H9 (cell line): ENCODE data around the gene TENT5A. TPM values are rescaled to one million over a fixed set of nuclear protein-coding genes. Genes with fewer than 3 reads are reported as not detected.

ENCODE experiments used
- DNase-seq: peaks from one replicate; pipeline ENCODE4 v3.0.0-alpha.2; 2017
- H2AFZ ChIP-seq: one replicate; pipeline ENCODE4 v1.6.1; 2013; ENCODE audit warnings: mild to moderate bottlenecking, low read length, control low read depth, moderate library complexity
- H2AK5ac ChIP-seq: 2 replicates; pipeline ENCODE4 v1.6.1; 2013; ENCODE audit warnings: low read length, control low read depth, mixed read lengths; ENCODE audit not compliant: insufficient read length
- H2BK120ac ChIP-seq: one replicate; pipeline ENCODE4 v1.6.1; 2013; ENCODE audit warnings: low read depth, mild to moderate bottlenecking, low read length, control low read depth, inconsistent platforms; ENCODE audit not compliant: poor library complexity, severe bottlenecking
- H2BK12ac ChIP-seq: 2 replicates; pipeline ENCODE4 v1.6.1; 2013; ENCODE audit warnings: low read length, control low read depth, mixed read lengths, low read depth; ENCODE audit not compliant: insufficient read length
- H2BK15ac ChIP-seq: 2 replicates; pipeline ENCODE4 v1.6.1; 2013; ENCODE audit warnings: low read depth, low read length, control low read depth
- H2BK20ac ChIP-seq: one replicate; pipeline ENCODE4 v1.6.1; 2013; ENCODE audit warnings: low read depth, mild to moderate bottlenecking, low read length, control low read depth, inconsistent platforms; ENCODE audit not compliant: poor library complexity, severe bottlenecking
- H2BK5ac ChIP-seq: 2 replicates; pipeline ENCODE4 v1.6.1; 2013; ENCODE audit warnings: low read length, control low read depth, mixed read lengths; ENCODE audit not compliant: insufficient read length
- H3K14ac ChIP-seq: 2 replicates; pipeline ENCODE4 v1.6.1; 2013; ENCODE audit warnings: low read length, control low read depth; ENCODE audit not compliant: insufficient read depth
- H3K18ac ChIP-seq: 2 replicates; pipeline ENCODE4 v1.6.1; 2013; ENCODE audit warnings: low read depth, mild to moderate bottlenecking, mixed read lengths, low read length, control low read depth; ENCODE audit not compliant: insufficient read length
- H3K23ac ChIP-seq: 2 replicates; pipeline ENCODE4 v1.6.1; 2013; ENCODE audit warnings: low read length, control low read depth, mixed read lengths, low read depth; ENCODE audit not compliant: insufficient read length
- H3K23me2 ChIP-seq: 2 replicates; pipeline ENCODE4 v1.6.1; 2013; ENCODE audit warnings: low read depth, mild to moderate bottlenecking, mixed read lengths, low read length, control low read depth; ENCODE audit not compliant: insufficient read length, poor library complexity, severe bottlenecking
- H3K27ac ChIP-seq: 2 replicates; pipeline ENCODE4 v1.5.1; 2013; ENCODE audit warnings: low read length, control low read depth, mixed read lengths, low read depth; ENCODE audit not compliant: insufficient read length
- H3K27me3 ChIP-seq: 2 replicates; pipeline ENCODE4 v1.6.1; 2013; ENCODE audit warnings: low read length, control low read depth, inconsistent platforms; ENCODE audit not compliant: insufficient read depth
- H3K4ac ChIP-seq: 2 replicates; pipeline ENCODE4 v1.6.1; 2013; ENCODE audit warnings: low read depth, mild to moderate bottlenecking, control low read depth, inconsistent platforms, low read length, moderate library complexity
- H3K4me1 ChIP-seq: 2 replicates; pipeline ENCODE4 v1.6.1; 2013; ENCODE audit warnings: low read length, control low read depth, inconsistent platforms; ENCODE audit not compliant: insufficient read depth
- H3K4me2 ChIP-seq: 2 replicates; pipeline ENCODE4 v1.6.1; 2013; ENCODE audit warnings: low read length, control low read depth, mixed read lengths; ENCODE audit not compliant: insufficient read length, insufficient read depth
- H3K56ac ChIP-seq: 2 replicates; pipeline ENCODE4 v1.6.1; 2013; ENCODE audit warnings: low read depth, mild to moderate bottlenecking, mixed read lengths, low read length, control low read depth; ENCODE audit not compliant: insufficient read length
- H3K79me1 ChIP-seq: 2 replicates; pipeline ENCODE4 v1.6.1; 2013; ENCODE audit warnings: low read depth, mild to moderate bottlenecking, moderate library complexity, low read length, control low read depth, inconsistent platforms; ENCODE audit not compliant: insufficient read depth, poor library complexity, severe bottlenecking
- H3K79me2 ChIP-seq: 2 replicates; pipeline ENCODE4 v1.6.1; 2013; ENCODE audit warnings: low read length, control low read depth, inconsistent platforms; ENCODE audit not compliant: insufficient read depth
- H3K9ac ChIP-seq: 2 replicates; pipeline ENCODE4 v1.6.1; 2013; ENCODE audit warnings: low read length, control low read depth, mixed read lengths; ENCODE audit not compliant: insufficient read length; ENCODE audit errors: extremely low read depth
- H3K9me3 ChIP-seq: one replicate; pipeline ENCODE4 v1.6.1; 2013; ENCODE audit warnings: low read depth, low read length, inconsistent platforms; ENCODE audit not compliant: control insufficient read depth
- H3T11ph ChIP-seq: one replicate; pipeline ENCODE4 v1.6.1; 2013; ENCODE audit warnings: mild to moderate bottlenecking, low read length, control low read depth, inconsistent platforms
- H4K20me1 ChIP-seq: one replicate; pipeline ENCODE4 v1.6.1; 2013; ENCODE audit not compliant: control insufficient read depth, insufficient read length, insufficient read depth
- H4K5ac ChIP-seq: 2 replicates; pipeline ENCODE4 v1.6.1; 2013; ENCODE audit warnings: low read depth, mild to moderate bottlenecking, mixed read lengths, low read length, control low read depth; ENCODE audit not compliant: insufficient read length
- H4K8ac ChIP-seq: replicated peaks from 2 replicates; pipeline ENCODE4 v1.6.1; 2013; ENCODE audit warnings: low read length, control low read depth, mixed read lengths, low read depth; ENCODE audit not compliant: insufficient read length
- H4K91ac ChIP-seq: 2 replicates; pipeline ENCODE4 v1.6.1; 2013; ENCODE audit warnings: low read depth, mild to moderate bottlenecking, moderate library complexity, mixed read lengths, low read length, control low read depth; ENCODE audit not compliant: insufficient read length
- H3K27ac Mint-ChIP-seq, 3 experiments: 2 replicates in 2 of 3; 3 replicates in 1 of 3; pipeline ENCODE4 v1.8.0; 2020 to 2021; ENCODE audit warnings: mixed read lengths in 3 of 3, mild to moderate bottlenecking in 1 of 3, moderate library complexity in 1 of 3
- H3K27me3 Mint-ChIP-seq: 2 replicates; pipeline ENCODE4 v1.8.0; 2021; ENCODE audit warnings: low read depth, mild to moderate bottlenecking, moderate library complexity, mixed read lengths
- H3K36me3 Mint-ChIP-seq, 3 experiments: 2 replicates in 2 of 3; 3 replicates in 1 of 3; pipeline ENCODE4 v1.8.0; 2020 to 2021; ENCODE audit warnings: low read depth in 3 of 3, mixed read lengths in 3 of 3; ENCODE audit not compliant: insufficient read depth in 1 of 3
- H3K4me1 Mint-ChIP-seq, 2 experiments: 2 replicates each; pipeline ENCODE4 v1.8.0; 2020; ENCODE audit warnings: mixed read lengths in 2 of 2
- H3K4me3 Mint-ChIP-seq, 2 experiments: 2 replicates in 1 of 2; 3 replicates in 1 of 2; pipeline ENCODE4 v1.8.0; 2020 to 2021; ENCODE audit warnings: mild to moderate bottlenecking in 2 of 2, mixed read lengths in 2 of 2, moderate library complexity in 1 of 2
- H3K9me3 Mint-ChIP-seq, 2 experiments: 2 replicates in 1 of 2; 3 replicates in 1 of 2; pipeline ENCODE4 v1.8.0; 2020; ENCODE audit warnings: mild to moderate bottlenecking in 2 of 2, mixed read lengths in 2 of 2, moderate library complexity in 1 of 2
- WGBS: extraction: QIAGEN DNeasy Blood & Tissue Kit; methylation state at CpG from one replicate; pipeline ENCODE4 v1.1.7; 2013; ENCODE audit warnings: missing lambda C conversion rate, low lambda C conversion rate, mixed read lengths; ENCODE audit not compliant: insufficient read length; ENCODE audit errors: extremely low coverage; 5-methylcytosine and 5-hydroxymethylcytosine counted together
- total RNA-seq: library from RNA; stranded (reverse); gene quantifications from 2 replicates; pipeline ENCODE4 v1.2.1, GENCODE V29; 2021
- TF ChIP-seq, protein P1 (sequence below): fragments of 200-600 bp; sonication (generic); conservative IDR thresholded peaks from 3 replicates; pipeline ENCODE4 v1.8.0; 2021; ENCODE audit warnings: antibody characterized with exemption, mild to moderate bottlenecking

Gene TENT5A
- total RNA-seq, 1 experiment from 2014 or later = 1.4 TPM

DNA sequence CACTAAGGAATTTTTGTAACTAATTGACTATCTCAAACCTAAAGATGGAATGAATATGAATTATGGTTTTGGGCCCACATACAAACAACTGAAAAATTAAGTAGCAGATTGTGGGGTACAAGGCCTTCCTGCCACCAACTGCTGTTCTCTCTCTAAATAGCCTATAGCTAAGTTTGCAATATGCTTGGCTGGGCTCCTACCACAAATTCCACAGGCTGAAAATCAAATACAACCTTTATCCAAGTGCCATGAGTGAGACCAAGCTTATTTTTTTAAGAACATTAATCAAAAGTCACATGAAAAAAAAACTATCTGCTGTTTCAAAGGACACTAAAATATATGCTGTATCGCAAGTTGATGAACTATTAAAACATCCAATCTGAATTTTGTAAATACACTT is 52.1 kb downstream of the TENT5A start:
- Mint-ChIP-seq H3K27me3 (no peaks in the 10 kb centered on the region; the same call in 1 of the 2 replicates), H3K4me1 (peaks cover 25 to 26% of the 10 kb centered on the region in 2 experiments), H3K4me3 (no peak overlapping the region), H3K27ac (no peak overlapping the region), H3K36me3 (no peaks in the 10 kb centered on the region), H3K9me3 (no peaks in the 10 kb centered on the region; a peak in 1 of 5 replicates)
- WGBS = no CpG with 5 or more reads among the region's 1 CpG
- H3K79me1 ChIP-seq = no peaks in the 10 kb centered on the region
- H4K8ac ChIP-seq = no peak overlapping the region
- no peak overlapping the region for H3K56ac ChIP-seq
- H3K14ac ChIP-seq = no peak overlapping the region
- no peak overlapping the region for H3K18ac ChIP-seq
- H3K4ac ChIP-seq = no peak overlapping the region
- H3K4me1 ChIP-seq = no peaks in the 10 kb centered on the region
- no peak overlapping the region for H4K91ac ChIP-seq
- H2AFZ ChIP-seq = no peak overlapping the region
- H2BK5ac ChIP-seq = no peak overlapping the region
- no peak for DNase-seq
- H4K20me1 ChIP-seq = no peaks in the 10 kb centered on the region
- no peak overlapping the region for H2BK15ac ChIP-seq
- H4K5ac ChIP-seq = no peak overlapping the region
- no peak overlapping the region for H3K9ac ChIP-seq
- no peak overlapping the region for H2BK20ac ChIP-seq
- H2BK12ac ChIP-seq = no peak overlapping the region
- no peak overlapping the region for H2BK120ac ChIP-seq
- H3T11ph ChIP-seq = no peak overlapping the region
- no peak overlapping the region for H3K4me2 ChIP-seq
- H3K23me2 ChIP-seq = no peaks in the 10 kb centered on the region
- no peak overlapping the region for H3K23ac ChIP-seq
- TF ChIP-seq, protein P1, sequence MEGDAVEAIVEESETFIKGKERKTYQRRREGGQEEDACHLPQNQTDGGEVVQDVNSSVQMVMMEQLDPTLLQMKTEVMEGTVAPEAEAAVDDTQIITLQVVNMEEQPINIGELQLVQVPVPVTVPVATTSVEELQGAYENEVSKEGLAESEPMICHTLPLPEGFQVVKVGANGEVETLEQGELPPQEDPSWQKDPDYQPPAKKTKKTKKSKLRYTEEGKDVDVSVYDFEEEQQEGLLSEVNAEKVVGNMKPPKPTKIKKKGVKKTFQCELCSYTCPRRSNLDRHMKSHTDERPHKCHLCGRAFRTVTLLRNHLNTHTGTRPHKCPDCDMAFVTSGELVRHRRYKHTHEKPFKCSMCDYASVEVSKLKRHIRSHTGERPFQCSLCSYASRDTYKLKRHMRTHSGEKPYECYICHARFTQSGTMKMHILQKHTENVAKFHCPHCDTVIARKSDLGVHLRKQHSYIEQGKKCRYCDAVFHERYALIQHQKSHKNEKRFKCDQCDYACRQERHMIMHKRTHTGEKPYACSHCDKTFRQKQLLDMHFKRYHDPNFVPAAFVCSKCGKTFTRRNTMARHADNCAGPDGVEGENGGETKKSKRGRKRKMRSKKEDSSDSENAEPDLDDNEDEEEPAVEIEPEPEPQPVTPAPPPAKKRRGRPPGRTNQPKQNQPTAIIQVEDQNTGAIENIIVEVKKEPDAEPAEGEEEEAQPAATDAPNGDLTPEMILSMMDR = no peak
- no peak overlapping the region for H3K27ac ChIP-seq
- no peak overlapping the region for H2AK5ac ChIP-seq
- H3K9me3 ChIP-seq = no peaks in the 10 kb centered on the region
- H3K79me2 ChIP-seq = no peaks in the 10 kb centered on the region
- H3K27me3 ChIP-seq = no peaks in the 10 kb centered on the region
